ENCODE measurements around the gene CSF1.

Gene CSF1

GRCh38 chr1:109906160-109906838, 4.3 kb upstream of the CSF1 start:
- ChIA-PET POLR2A (ENCODE audit: low non-redundant PET) (no interaction called here), CTCF (no interaction called here)
- no peak for DNase-seq (ENCODE audit: low spot score)
- no peak for TF ChIP-seq CTCF (conservative IDR thresholded peaks at IDR 0.05; ENCODE audit: low read depth)
- H3K27ac ChIP-seq, result no peak overlapping the region

GRCh38 chr1:109906839-109907180, 3.8 kb upstream of the CSF1 start:
- no peak for DNase-seq (ENCODE audit: low spot score)
- H3K27ac ChIP-seq, result no peak overlapping the region
- ChIA-PET POLR2A (ENCODE audit: low non-redundant PET) (no interaction called here), CTCF (no interaction called here)
- TF ChIP-seq CTCF (conservative IDR thresholded peaks at IDR 0.05; ENCODE audit: low read depth), result no peak

GRCh38 chr1:109907190-109907774, 3.4 kb upstream of the CSF1 start:
- CTCF ChIA-PET, result interaction anchor here (0.5 to 0.6 kb wide), 3 partner anchors 58 to 361 kb away, joined by 3 read pairs; no protein-coding TSS in a partner anchor
- TF ChIP-seq CTCF (conservative IDR thresholded peaks at IDR 0.05; ENCODE audit: low read depth), result no peak
- H3K27ac ChIP-seq, result no peak overlapping the region
- no peak for DNase-seq (ENCODE audit: low spot score)
- POLR2A ChIA-PET (ENCODE audit: low non-redundant PET), result no interaction called here

GRCh38 chr1:109908836-109909235, 1.8 kb upstream of the CSF1 start:
- TF ChIP-seq CTCF (conservative IDR thresholded peaks at IDR 0.05; ENCODE audit: low read depth), result no peak
- no peak overlapping the region for H3K27ac ChIP-seq
- POLR2A ChIA-PET (ENCODE audit: low non-redundant PET), result interaction anchor here (0.5 kb wide), 1 partner anchor 1260 kb away, joined by 4 read pairs; no protein-coding TSS in a partner anchor
- DNase-seq (ENCODE audit: low spot score), result no peak
- CTCF ChIA-PET, result no interaction called here

- H3K27ac ChIP-seq, result no peak overlapping the region
- ChIA-PET CTCF (no interaction called here), POLR2A (ENCODE audit: low non-redundant PET) (no interaction called here)
- no peak for TF ChIP-seq CTCF (conservative IDR thresholded peaks at IDR 0.05; ENCODE audit: low read depth)
- DNase-seq (ENCODE audit: low spot score), result no peak
Observed at GRCh38 chr1:109909561-109909960, 1.1 kb upstream of the CSF1 start.

- ChIA-PET CTCF (interaction anchor here (0.6 to 1.6 kb wide), 3 partner anchors 12 to 686 kb away, joined by 3 to 6 read pairs (median 3); no protein-coding TSS in a partner anchor), POLR2A (ENCODE audit: low non-redundant PET) (no interaction called here)
- DNase-seq (ENCODE audit: low spot score), result no peak
- peak overlapping the region; percentile 58 for H3K27ac ChIP-seq
- TF ChIP-seq CTCF (conservative IDR thresholded peaks at IDR 0.05; ENCODE audit: low read depth), result no peak
Observed at GRCh38 chr1:109910963-109911798, 532 bp downstream of the CSF1 start.

All from RWPE1 (cell line).